ENCODE data around the gene SDC4. TPM values are rescaled to one million over a fixed set of nuclear protein-coding genes. Genes with fewer than 3 reads are reported as not detected.

The SDC4 gene
- total and polyA plus RNA-seq, 8 donors, result 27.4 to 343 (median 80.1) TPM

DNA sequence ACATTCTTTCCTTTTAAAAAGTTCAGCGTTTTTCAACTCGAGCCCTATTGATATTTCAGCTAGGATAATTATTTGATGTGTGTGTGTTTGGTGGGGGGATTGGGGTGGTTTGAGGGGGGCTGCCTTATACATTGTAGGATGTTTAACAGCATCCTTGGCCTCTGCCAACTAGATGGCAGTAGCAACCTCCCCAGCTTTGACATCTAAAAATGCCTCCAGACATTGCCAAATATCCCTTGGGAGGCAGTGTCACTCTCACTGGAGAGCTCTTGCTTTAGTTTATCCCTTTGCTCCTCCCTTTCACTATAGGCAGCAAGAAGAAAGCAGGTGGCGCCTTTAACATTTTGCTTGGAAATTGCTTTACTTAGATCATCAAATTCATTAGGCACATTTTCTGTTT, 44.5 kb upstream of the SDC4 start:
- TF ChIP-seq POLR2A (IDR thresholded peaks at IDR 0.05) (no peak), POLR2AphosphoS5 (IDR thresholded peaks at IDR 0.05) (no peak)
- TF ChIP-seq, protein P1, sequence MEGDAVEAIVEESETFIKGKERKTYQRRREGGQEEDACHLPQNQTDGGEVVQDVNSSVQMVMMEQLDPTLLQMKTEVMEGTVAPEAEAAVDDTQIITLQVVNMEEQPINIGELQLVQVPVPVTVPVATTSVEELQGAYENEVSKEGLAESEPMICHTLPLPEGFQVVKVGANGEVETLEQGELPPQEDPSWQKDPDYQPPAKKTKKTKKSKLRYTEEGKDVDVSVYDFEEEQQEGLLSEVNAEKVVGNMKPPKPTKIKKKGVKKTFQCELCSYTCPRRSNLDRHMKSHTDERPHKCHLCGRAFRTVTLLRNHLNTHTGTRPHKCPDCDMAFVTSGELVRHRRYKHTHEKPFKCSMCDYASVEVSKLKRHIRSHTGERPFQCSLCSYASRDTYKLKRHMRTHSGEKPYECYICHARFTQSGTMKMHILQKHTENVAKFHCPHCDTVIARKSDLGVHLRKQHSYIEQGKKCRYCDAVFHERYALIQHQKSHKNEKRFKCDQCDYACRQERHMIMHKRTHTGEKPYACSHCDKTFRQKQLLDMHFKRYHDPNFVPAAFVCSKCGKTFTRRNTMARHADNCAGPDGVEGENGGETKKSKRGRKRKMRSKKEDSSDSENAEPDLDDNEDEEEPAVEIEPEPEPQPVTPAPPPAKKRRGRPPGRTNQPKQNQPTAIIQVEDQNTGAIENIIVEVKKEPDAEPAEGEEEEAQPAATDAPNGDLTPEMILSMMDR (IDR thresholded peaks at IDR 0.05), result no peak
- 79 to 91% (median 86%) methylated on average over 3 of the region's 3 CpGs for WGBS, 5 donors
- no peak overlapping the region for H3K4me3 ChIP-seq

DNA sequence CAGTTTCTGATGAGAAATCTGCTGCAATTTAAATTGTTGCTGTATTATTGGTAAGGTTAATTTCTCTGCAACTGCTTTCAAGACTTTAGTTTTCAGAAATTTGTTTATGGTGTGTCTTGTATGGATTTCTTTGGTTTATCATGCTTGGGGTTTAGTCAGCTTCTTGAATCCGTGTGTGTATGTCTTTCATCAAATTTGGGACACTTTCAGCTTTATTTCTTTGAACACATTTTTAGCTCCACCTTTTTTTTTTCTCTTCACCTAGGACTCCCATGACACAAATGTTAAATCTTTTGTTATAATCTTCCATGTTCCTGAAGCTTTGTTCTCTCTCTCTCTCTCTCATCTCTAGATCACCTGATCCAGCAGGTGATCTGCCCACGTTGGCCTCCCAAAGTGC, 43.3 kb upstream of the SDC4 start:
- no peak for TF ChIP-seq EP300 (IDR thresholded peaks at IDR 0.05)
- no peak for TF ChIP-seq POLR2A (IDR thresholded peaks at IDR 0.05)
- no peak for TF ChIP-seq POLR2AphosphoS5 (IDR thresholded peaks at IDR 0.05)
- TF ChIP-seq, protein P1 (IDR thresholded peaks at IDR 0.05), result no peak
- no peak overlapping the region for H3K4me3 ChIP-seq
- DNase-seq, result no peak
- intact Hi-C loops (cut with DNase I; ENCODE audit: low total_unique reads), result no loop called here
- no peaks in the 10 kb centered on the region for H3K4me1 ChIP-seq
- H3K36me3 ChIP-seq, result peaks cover 0 to 14% (median 7%) of the 10 kb centered on the region in 4 donors
- WGBS, 5 donors, result 52 to 61% (median 58%) methylated on average over 2 of the region's 2 CpGs
- H3K27me3 ChIP-seq, result no peaks in the 10 kb centered on the region
- H3K27ac ChIP-seq, result no peak overlapping the region
- H3K9me3 ChIP-seq, result no peaks in the 10 kb centered on the region

More for the DNA sequence above, 44.5 kb upstream of the SDC4 start:
- Histone ChIP-seq H3K27me3 (no peaks in the 10 kb centered on the region), H3K9me3 (no peaks in the 10 kb centered on the region), H3K36me3 (peaks cover 0 to 14% (median 7%) of the 10 kb centered on the region in 4 donors), H3K27ac (no peak overlapping the region), H3K4me1 (no peaks in the 10 kb centered on the region)
- no peak for DNase-seq
- intact Hi-C loops (cut with DNase I; ENCODE audit: low total_unique reads), result no loop called here

DNA sequence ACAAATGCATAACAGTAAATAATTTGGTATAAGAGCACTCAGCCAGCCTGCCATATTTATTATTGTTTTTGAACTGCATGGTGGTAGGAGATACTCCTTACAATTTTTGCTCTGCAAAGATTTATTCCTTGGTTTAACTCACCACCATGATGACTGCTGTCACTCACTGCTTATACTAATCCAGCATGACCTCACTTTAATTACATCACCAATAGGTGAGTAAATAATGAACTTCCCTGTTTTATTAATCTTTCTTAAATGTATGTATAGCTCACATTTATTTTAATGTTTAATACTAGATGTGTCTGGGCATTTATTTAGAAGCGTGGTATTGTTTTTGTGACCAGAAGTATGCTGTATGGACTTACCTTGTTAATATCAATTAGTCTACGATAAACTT, 42.7 kb upstream of the SDC4 start:
- WGBS, 5 donors, result 89 to 92% (median 91%) methylated on average over 2 of the region's 2 CpGs
- Histone ChIP-seq H3K27ac (no peak overlapping the region), H3K27me3 (no peaks in the 10 kb centered on the region), H3K9me3 (no peaks in the 10 kb centered on the region), H3K4me3 (no peak overlapping the region), H3K4me1 (no peaks in the 10 kb centered on the region), H3K36me3 (peaks cover 0 to 14% (median 7%) of the 10 kb centered on the region in 4 donors)
- DNase-seq, result no peak
- intact Hi-C loops (cut with DNase I; ENCODE audit: low total_unique reads), result no loop called here
- TF ChIP-seq POLR2A (IDR thresholded peaks at IDR 0.05), result no peak
- TF ChIP-seq EP300 (IDR thresholded peaks at IDR 0.05), result no peak
- TF ChIP-seq POLR2AphosphoS5 (IDR thresholded peaks at IDR 0.05), result no peak
- TF ChIP-seq, protein P1 (IDR thresholded peaks at IDR 0.05), result no peak

DNA sequence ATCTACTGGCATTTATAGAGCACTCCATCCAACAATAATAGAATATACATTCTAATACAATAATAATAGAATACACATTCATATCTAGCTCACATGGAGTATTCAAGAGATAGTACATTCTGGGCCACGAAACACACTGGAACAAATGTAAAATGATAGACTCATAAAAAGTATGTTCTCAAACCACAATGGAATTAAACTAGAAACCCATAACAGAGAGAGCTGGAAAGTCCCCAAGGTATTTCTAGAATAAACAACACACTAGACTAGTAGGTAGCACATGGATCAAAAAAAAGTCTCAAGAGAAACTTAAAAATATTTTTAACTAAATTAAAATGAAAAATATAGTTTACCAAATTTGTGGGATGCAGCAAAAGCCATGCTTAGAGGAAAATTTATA, 39.0 kb upstream of the SDC4 start:
- 90 to 98% (median 92%) methylated on average over 1 of the region's 1 CpG for WGBS, 5 donors
- H3K36me3 ChIP-seq, result no peaks in the 10 kb centered on the region
- no peaks in the 10 kb centered on the region for H3K9me3 ChIP-seq

More for the DNA sequence above, 39.0 kb upstream of the SDC4 start:
- Histone ChIP-seq H3K27me3 (no peaks in the 10 kb centered on the region), H3K4me3 (no peak overlapping the region), H3K27ac (no peak overlapping the region), H3K4me1 (no peaks in the 10 kb centered on the region)
- DNase-seq, result no peak
- intact Hi-C loops (cut with DNase I; ENCODE audit: low total_unique reads), result no loop called here
- TF ChIP-seq, protein P1 (IDR thresholded peaks at IDR 0.05), result no peak
- TF ChIP-seq POLR2A (IDR thresholded peaks at IDR 0.05) (no peak), POLR2AphosphoS5 (IDR thresholded peaks at IDR 0.05) (no peak), EP300 (IDR thresholded peaks at IDR 0.05) (no peak)

Data from stomach (tissue), 9 donors.